Measurements from ENCODE around the gene RGL2.
"Not testable (repeated sequence)": the region's sequence is repeated elsewhere in the genome, so short reads cannot be mapped to it uniquely, and the experiment has no call there.

Gene RGL2, protein sequence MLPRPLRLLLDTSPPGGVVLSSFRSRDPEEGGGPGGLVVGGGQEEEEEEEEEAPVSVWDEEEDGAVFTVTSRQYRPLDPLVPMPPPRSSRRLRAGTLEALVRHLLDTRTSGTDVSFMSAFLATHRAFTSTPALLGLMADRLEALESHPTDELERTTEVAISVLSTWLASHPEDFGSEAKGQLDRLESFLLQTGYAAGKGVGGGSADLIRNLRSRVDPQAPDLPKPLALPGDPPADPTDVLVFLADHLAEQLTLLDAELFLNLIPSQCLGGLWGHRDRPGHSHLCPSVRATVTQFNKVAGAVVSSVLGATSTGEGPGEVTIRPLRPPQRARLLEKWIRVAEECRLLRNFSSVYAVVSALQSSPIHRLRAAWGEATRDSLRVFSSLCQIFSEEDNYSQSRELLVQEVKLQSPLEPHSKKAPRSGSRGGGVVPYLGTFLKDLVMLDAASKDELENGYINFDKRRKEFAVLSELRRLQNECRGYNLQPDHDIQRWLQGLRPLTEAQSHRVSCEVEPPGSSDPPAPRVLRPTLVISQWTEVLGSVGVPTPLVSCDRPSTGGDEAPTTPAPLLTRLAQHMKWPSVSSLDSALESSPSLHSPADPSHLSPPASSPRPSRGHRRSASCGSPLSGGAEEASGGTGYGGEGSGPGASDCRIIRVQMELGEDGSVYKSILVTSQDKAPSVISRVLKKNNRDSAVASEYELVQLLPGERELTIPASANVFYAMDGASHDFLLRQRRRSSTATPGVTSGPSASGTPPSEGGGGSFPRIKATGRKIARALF

DNA sequence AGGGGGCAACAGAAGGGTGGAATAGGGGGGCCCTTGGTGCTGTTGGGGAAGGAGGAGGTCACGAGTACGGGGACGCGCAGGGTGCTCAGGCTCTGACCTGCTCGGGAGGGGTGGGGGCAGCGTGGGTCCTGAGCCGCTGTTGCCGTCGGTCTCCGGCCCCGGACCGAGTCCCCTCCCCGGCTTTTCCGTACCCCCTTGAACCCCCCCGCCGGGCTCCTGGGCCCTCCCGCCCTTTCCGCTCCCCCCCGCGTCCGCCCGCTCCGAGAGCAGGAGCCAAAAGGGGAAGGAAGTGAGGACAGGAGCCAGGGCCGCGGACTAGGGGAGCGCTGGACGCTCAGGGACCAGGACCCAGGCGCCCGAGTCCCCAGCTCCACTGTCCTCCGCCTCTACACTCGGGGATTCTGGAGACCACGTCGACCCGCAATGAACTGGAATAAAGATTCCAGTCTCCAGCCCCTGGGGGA is at the start of gene RGL2:
Gene RGL2 (minus strand): TSS at position 170 of the 464 bp plus-strand sequence. CDS start 332 bp downstream, outside the sequence.
- peak; percentile 80 for DNase-seq (ENCODE audit: low spot score)

DNA sequence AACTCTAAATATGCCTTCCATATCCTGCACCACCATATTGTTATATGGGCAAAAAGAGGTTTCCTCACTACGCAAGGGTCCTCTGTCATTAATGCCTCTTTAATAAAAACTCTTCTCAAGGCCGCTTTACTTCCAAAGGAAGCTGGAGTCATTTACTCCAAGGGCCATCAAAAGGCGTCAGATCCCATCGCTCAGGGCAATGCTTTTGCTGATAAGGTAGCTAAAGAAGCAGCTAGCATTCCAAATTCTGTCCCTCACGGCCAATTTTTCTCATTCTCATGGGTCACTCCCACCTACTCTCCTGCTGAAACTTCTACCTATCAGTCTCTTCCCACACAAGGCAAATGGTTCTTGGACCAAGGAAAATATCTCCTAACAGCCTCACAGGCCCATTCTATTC is 49.1 kb upstream of the RGL2 start:
- DNase-seq (ENCODE audit: low spot score), result no peak

DNA sequence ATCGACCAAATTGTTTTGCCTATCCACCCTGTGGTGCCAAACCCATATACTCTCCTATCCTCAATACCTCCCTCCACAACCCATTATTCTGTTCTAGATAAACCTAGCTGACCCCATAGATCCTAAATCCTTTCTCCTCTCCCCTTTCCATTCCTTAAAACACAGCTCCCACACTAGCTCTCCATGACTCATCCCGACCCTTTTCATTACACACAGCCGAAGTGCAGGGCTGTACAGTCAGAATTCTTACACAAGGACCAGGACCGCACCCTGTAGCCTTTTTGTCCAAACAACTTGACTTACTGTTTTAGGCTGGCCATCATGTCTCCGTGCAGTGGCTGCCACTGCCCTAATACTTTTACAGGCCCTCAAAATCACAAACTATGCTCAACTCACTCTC is 48.2 kb upstream of the RGL2 start:
- DNase-seq (ENCODE audit: low spot score), result not testable (repeated sequence)

GRCh38 chr6:33344701-33345697 is 46.3 kb upstream of the RGL2 start:
- DNase-seq (ENCODE audit: low spot score), result peak; percentile 63

- no peak for DNase-seq (ENCODE audit: low spot score)
Measured at GRCh38 chr6:33343953-33344611, 45.3 kb upstream of the RGL2 start.

DNA sequence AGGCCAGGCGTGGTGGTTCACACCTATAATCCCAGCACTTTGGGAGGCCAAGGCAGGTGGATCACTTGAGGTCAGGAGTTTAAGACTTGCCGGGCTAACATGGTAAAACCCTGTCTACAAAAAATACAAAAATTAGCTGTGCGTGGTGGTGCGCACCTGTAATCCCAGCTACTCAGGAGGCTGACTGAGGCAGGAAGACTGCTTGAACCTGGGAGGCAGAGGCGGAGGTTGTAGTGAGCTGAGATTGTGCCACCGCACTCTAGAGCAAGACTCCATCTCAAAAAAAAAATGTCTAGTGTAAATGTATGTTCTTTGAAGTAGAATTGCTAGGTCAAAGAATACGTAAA is 44.8 kb upstream of the RGL2 start:
- not testable (repeated sequence) for DNase-seq (ENCODE audit: low spot score)

GRCh38 chr6:33339193-33339592 is 40.5 kb upstream of the RGL2 start:
- DNase-seq (ENCODE audit: low spot score), result no peak

GRCh38 chr6:33336495-33336894 is 37.8 kb upstream of the RGL2 start:
- no peak for DNase-seq (ENCODE audit: low spot score)

DNA sequence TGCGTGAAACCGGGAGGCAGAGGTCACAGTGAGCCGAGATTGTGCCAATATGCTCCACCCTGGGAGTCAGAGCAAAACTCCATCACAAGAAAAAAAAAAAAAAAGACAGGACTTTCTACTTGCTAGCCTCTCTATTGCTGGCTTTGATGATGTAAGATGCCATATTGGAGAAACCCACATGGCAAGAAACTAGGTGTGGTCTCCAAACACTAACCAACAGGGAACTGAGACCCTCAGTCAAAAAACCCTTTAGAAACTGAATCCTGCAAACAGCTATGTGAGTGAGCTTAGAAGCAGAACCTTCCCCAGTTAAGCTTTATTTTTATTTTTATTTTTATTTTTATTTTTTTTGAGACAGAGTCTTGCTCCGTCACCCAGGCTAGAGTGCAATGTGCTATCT is 37.2 kb upstream of the RGL2 start:
- no peak for DNase-seq (ENCODE audit: low spot score)

DNA sequence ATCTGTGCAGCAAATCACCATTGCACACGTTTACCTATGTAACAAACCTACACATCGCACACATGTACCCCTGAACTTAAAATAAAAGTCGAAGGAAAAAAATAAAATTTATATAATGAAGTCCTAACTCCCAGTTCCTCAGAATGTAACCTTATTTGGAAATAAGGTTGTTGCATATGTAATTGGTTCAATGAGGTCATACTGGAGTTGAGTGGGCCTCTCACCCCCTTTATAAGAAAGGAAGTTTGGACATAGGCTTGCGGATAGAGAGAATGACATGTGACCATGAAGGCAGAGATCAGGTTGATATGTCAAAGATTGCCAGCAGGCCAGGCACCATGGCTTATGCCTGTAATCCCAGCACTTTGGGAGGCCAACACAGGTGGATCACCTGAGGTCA is 34.9 kb upstream of the RGL2 start:
- no peak for DNase-seq (ENCODE audit: low spot score)

- DNase-seq (ENCODE audit: low spot score), result no peak
Measured at GRCh38 chr6:33330736-33331135, 32.0 kb upstream of the RGL2 start.

DNA sequence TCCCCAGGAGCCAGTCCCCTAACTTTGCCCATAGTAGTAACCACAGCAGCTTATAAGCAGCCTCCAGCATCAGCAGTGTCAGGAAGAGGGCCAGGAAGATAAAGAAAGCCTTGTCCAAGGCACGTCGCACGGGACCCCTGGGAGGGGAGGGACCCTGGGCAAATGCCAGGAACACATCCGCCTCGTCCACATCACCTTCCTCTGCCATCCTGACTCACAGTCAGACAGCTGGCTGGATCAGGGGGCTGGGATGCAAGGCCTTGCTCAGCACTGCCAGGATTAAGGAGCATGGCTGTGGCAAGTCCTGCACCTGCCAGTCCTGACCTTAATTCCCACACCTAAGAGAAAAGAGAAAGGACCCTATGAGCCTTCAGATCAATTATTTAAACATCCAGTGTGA is 30.3 kb upstream of the RGL2 start:
- no peak for DNase-seq (ENCODE audit: low spot score)

GRCh38 chr6:33324125-33324524 is 25.4 kb upstream of the RGL2 start:
- no peak for DNase-seq (ENCODE audit: low spot score)

DNA sequence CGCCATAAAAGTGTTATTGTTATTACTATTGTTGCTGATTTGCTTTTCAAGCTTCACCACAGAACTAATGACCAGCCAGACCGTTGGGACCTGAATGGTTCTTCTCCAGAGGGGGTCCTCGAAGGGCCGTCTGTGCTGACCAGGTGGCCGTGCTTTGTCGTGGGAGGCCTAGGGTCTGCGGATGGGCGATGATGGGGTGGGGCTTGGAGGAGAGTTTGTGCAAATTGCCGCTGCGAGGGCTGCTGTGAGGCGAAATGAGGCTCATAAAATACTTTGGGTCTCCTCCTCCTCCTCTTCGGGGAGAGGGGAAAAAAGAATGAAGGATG is 24.8 kb upstream of the RGL2 start:
- no peak for DNase-seq (ENCODE audit: low spot score)

DNA sequence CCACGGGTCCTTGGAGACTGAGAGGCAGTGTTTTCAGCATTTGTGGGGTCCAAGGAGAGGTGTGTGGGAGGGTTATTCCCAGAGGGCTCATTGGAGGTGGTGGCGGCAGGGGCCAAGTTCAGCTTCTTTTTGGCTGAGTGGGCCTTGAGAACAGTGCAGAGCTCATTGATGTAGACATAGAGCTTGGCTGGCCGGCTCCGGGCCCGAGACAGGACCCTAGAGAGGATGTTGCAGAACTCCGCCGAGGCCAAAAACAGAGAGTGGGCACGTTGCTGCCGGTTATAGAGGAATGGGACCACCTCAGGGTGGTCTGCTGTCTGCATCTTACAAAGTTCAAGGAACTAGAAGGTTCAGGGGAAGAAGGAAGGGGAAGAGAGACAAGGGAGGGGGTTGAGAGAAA is 22.5 kb upstream of the RGL2 start:
- no peak for DNase-seq (ENCODE audit: low spot score)

DNA sequence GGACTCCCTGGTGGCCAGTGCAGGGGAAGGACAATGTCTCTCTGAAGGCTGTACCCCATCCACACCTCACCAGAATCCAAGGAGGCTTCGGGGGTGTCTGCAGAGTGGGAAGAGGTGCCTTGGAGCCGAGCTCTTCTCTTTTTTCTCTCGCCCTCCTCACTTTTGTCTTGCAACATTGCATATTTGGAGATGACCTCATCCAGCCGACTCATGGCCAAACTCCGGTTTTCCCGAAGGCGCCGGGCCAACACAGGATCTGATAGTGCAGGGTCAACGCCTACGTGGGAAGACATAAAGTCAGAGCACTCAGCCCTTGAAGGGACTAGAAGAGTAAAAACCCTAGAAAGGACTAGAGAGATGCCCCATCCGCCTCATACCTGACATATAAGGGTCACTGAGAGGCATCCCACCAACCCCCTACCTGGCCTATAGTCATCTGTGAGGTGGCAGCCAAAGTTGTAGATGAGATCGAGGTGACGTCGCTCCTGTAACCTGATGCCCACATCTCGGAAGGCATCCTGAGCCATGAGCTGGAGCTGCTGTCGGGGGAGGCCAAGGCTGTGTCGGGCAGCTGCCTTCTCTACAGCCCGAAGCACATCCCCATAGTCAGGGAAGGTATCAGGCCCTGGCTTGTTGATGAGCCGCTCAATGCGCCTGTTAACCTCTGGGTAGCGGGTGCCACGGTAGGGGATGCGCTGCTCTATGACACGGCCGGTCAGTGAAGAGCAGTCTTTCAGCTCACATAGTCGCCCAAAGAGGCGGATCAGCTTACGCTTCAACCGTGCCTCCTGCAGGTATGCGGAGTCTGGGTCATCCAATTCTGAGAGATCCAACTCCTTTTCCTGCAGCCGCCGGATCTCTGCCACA is 21.8 kb upstream of the RGL2 start:
- no peak for DNase-seq (ENCODE audit: low spot score)

DNA sequence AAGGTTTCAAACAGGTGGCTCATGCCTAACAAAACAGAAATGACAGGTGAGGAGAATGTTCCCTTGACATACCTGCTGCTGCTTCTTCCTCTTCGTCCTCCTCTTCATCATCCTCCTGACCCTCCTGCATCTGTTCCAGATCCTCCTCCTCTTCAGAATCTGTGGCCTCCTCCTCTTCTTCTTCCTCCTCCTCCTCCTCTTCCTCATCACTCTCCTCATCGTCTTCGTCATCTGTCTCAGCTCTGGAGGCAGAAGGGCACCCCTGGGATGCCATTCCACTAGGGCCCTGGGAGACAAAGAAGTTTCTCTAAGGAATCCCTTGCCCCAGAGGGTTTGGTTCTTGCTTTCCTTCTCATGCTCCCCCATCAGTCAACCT is 21.2 kb upstream of the RGL2 start:
- DNase-seq (ENCODE audit: low spot score), result no peak

DNA sequence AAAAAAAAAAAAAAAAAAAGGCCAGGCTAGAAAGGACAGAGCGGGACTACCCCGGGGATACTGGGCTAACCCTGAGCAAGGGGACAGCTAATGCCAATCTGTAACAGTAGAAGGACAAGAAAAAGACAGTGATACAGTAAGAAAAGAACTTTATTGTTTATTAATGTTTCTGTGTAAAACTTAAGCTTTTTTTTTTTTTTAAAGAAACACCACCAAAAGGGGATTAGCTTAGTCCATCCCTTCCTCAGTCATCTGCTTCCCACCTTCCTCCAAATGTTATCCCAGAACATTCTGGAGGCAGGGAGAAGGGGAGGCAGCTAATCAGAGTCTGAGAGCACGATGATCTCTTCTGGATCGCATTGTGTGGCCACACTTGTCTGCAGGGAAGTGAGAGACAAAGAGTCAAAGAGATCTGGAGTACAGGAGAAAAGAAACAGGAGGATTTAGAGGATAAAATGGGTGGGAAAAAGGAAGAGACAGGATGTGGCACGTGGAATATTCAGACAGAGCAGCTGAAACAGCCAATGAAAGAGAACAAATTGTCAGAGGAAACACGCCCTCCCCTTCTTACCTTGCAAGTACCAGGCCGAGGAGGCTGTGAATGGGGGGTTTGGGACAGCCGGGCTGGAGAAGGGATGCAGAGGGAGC is 19.8 kb upstream of the RGL2 start:
- DNase-seq (ENCODE audit: low spot score), result no peak

DNA sequence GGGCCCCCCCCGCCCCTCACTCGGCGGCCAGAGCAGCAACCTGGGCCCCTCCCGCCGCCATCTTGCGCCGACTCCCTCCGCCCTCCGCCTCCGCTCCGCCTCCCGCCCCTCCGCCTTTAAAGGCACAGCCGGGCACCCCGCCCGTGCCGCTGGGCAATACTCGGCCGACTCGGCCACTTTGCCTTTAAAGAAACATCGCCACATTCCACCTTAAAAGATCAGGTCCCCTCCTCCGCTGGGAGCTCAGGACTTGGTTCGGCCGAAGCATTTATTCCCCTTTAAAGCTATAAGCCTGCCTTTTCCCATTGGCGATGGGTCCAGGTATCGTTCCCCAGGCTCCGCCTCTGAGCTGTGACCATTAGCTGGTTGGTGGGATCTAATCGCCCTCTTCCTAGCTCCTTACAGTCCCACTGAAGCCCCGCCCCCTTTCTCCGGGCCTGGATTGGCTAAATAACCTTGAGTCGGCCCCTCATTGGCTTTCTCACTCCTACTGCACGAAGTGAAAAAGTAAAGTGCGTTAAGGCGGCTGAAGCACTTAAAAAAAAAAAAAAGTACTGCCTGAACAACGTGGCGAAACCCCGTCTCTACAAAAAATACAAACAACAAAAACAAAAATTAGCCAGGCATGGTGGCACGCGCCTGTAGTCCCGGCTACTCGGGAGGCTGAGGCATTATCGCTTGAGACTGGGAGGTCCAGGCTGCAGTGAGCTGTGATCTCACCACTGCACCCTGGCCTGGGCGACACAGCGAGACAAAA is 19.1 kb upstream of the RGL2 start, which contains the start of gene ZBTB22:
Gene ZBTB22 (minus strand): TSS at position 76 of the 757 bp plus-strand sequence. CDS start 828 bp downstream, outside the sequence.
- peak; percentile 99 for DNase-seq (ENCODE audit: low spot score)

DNA sequence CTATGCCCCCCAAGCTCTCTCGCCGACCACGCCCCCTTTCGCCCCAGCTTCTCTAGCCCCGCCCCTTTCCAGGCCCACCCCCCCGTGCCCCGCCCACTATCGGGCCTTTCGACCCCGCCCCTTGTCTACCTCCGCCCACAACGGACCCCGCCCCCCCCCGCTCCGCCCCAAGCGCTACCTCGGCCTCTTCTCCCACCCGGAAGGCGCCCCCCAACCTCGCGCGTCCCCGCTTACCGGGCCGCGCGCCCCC is 18.6 kb upstream of the RGL2 start:
- DNase-seq (ENCODE audit: low spot score), result no peak
